ENCODE measurements around the gene DNAH17. TPM values are rescaled to one million over a fixed set of nuclear protein-coding genes. Genes with fewer than 3 reads are reported as not detected.

The DNAH17 gene
- total and polyA plus RNA-seq, 2 of the 8 experiments (the other 6 are each of a cell fraction or from before 2014, with no cell fraction given): 0.14 to 0.67 TPM

GRCh38 chr17:78548725-78549124 is 28.5 kb downstream of the DNAH17 start:
- no peak overlapping the region for H3K4ac ChIP-seq (replicated peaks; ENCODE audit: insufficient read length, low read depth, low read length)
- POLR2A ChIA-PET (ENCODE audit: partially characterized antibody): no interaction called here
- no peaks in the 10 kb centered on the region for H3K79me2 ChIP-seq (ENCODE audit: control insufficient read depth in 1 of 2, insufficient read depth in 2 of 2, low read length in 2 of 2)
- CTCF ChIA-PET (ENCODE audit: partially characterized antibody): interaction anchor here (0.6 to 2.0 kb wide), 6 partner anchors 11 to 164 kb away, joined by 3 to 7 read pairs (median 4); no protein-coding TSS in a partner anchor
- no peak overlapping the region for H2BK20ac ChIP-seq (ENCODE audit: low read length)
- no peak overlapping the region for H3K4me2 ChIP-seq (ENCODE audit: insufficient read depth in 1 of 2, low read depth in 2 of 2, low read length in 2 of 2)
- H3K36me3 ChIP-seq (ENCODE audit: control insufficient read depth in 2 of 4, insufficient read depth in 4 of 4, low read length in 3 of 4): no peaks in the 10 kb centered on the region
- H2BK15ac ChIP-seq (ENCODE audit: low read length): no peak overlapping the region
- H2AK5ac ChIP-seq (ENCODE audit: low read depth, low read length): no peak overlapping the region
- H3K14ac ChIP-seq (ENCODE audit: insufficient read length): no peak overlapping the region
- no peak overlapping the region for H3K23ac ChIP-seq (ENCODE audit: insufficient read length)
- no peak overlapping the region for H2BK5ac ChIP-seq (ENCODE audit: low read depth, low read length)
- no peak overlapping the region for H3K4me3 ChIP-seq (ENCODE audit: extremely low read depth in 1 of 4, insufficient read depth in 2 of 4, low read depth in 3 of 4, low read length in 4 of 4)
- H3K9ac ChIP-seq (replicated peaks in 1 of 4; ENCODE audit: extremely low read depth in 1 of 4, low read depth in 3 of 4, low read length in 3 of 4): no peak overlapping the region
- H4K91ac ChIP-seq (replicated peaks; ENCODE audit: insufficient read length, low read length): no peak overlapping the region
- H3K56ac ChIP-seq (replicated peaks; ENCODE audit: insufficient read length, low read depth, low read length): no peak overlapping the region
- H3K79me1 ChIP-seq (ENCODE audit: low read depth, low read length): no peaks in the 10 kb centered on the region
- H3K23me2 ChIP-seq (ENCODE audit: low read depth, low read length): no peaks in the 10 kb centered on the region
- H2BK12ac ChIP-seq (ENCODE audit: low read depth, low read length): no peak overlapping the region
- no peak overlapping the region for H3K27ac ChIP-seq (ENCODE audit: low read depth, low read length)
- TF ChIP-seq HDAC6 (IDR thresholded peaks at IDR 0.05; ENCODE audit: low read depth, low read length): no peak
- no peak for TF ChIP-seq ZNF274 (IDR thresholded peaks at IDR 0.05; ENCODE audit: borderline replicate concordance, extremely low read depth, low read length)
- no peaks in the 10 kb centered on the region for H4K20me1 ChIP-seq (replicated peaks in 1 of 2; ENCODE audit: control insufficient read depth in 1 of 2, insufficient read depth in 2 of 2, low read length in 2 of 2)
- 89% methylated on average over 5 of the region's 5 CpGs; no CpG with 5 or more reads in 1 of the 2 experiments for WGBS, 2 experiments (ENCODE audit: extremely low coverage in 1 of 2, insufficient coverage in 1 of 2, insufficient read length in 1 of 2, insufficient replicate concordance in 2 of 2, low coverage in 1 of 2, low lambda C conversion rate in 2 of 2, missing lambda C conversion rate in 1 of 2)
- H4K8ac ChIP-seq (ENCODE audit: extremely low read depth, insufficient read depth, low read length): no peak overlapping the region
- no peak overlapping the region for H2AFZ ChIP-seq (ENCODE audit: low read length)
- no peak overlapping the region for H3K18ac ChIP-seq (ENCODE audit: extremely low read depth, low read length)
- no peak overlapping the region for H2BK120ac ChIP-seq (replicated peaks; ENCODE audit: low read depth, low read length)
- peaks cover 0 to 4% of the 10 kb centered on the region in 2 experiments; a peak in 1 of 4 replicates for H3K9me3 ChIP-seq (ENCODE audit: insufficient read depth in 2 of 2, low read depth in 1 of 2, low read length in 1 of 2)
- no peaks in the 10 kb centered on the region for H3K27me3 ChIP-seq (replicated peaks in 1 of 4; ENCODE audit: control insufficient read depth in 3 of 4, extremely low read depth in 1 of 4, insufficient read depth in 3 of 4, low read length in 3 of 4)
- H3K4me1 ChIP-seq (replicated peaks in 1 of 4; ENCODE audit: control insufficient read depth in 3 of 4, insufficient read depth in 4 of 4, low read length in 3 of 4): no peaks in the 10 kb centered on the region
- FAIRE-seq (no peak), DNase-seq (ENCODE audit: low read depth in 1 of 2, low spot score in 2 of 2) (no peak)
- no peak overlapping the region for H4K5ac ChIP-seq (ENCODE audit: insufficient read length, low read depth, low read length)
